Raji (cell line): ENCODE measurements around the gene PRKD3.

Experiments
- POLR2A ChIP-seq: IDR thresholded peaks from 2 replicates; pipeline ENCODE4 v1.6.1; 2011; ENCODE audit warnings: low read depth, low read length, control low read depth; ENCODE audit not compliant: insufficient read depth

Gene PRKD3

GRCh38 chr2:37350034-37350433 is 25.4 kb upstream of the PRKD3 start:
- TF ChIP-seq POLR2A, result no peak

GRCh38 chr2:37349231-37349860 is 24.7 kb upstream of the PRKD3 start:
- no peak for TF ChIP-seq POLR2A

- TF ChIP-seq POLR2A, result no peak
Observed at GRCh38 chr2:37348155-37348554, 23.5 kb upstream of the PRKD3 start.

- TF ChIP-seq POLR2A, result no peak
Observed at GRCh38 chr2:37344453-37345361, 20.1 kb upstream of the PRKD3 start, which contains the start of gene QPCT. Gene QPCT (plus strand): TSS chr2:37344630. CDS start chr2:37344732, 102 bp downstream.

- no peak for TF ChIP-seq POLR2A
Observed at GRCh38 chr2:37343537-37344434, 19.2 kb upstream of the PRKD3 start.

GRCh38 chr2:37342591-37343220 is 18.1 kb upstream of the PRKD3 start:
- TF ChIP-seq POLR2A, result no peak

- TF ChIP-seq POLR2A, result no peak
Observed at GRCh38 chr2:37340637-37341036, 16.0 kb upstream of the PRKD3 start.

- no peak for TF ChIP-seq POLR2A
Observed at GRCh38 chr2:37338933-37339332, 14.3 kb upstream of the PRKD3 start.

GRCh38 chr2:37337620-37338280 is 13.1 kb upstream of the PRKD3 start:
- no peak for TF ChIP-seq POLR2A

- TF ChIP-seq POLR2A, result no peak
Observed at GRCh38 chr2:37335604-37336003, 11.0 kb upstream of the PRKD3 start.

GRCh38 chr2:37333256-37333655 is 8.6 kb upstream of the PRKD3 start:
- TF ChIP-seq POLR2A, result no peak

GRCh38 chr2:37332560-37332959 is 7.9 kb upstream of the PRKD3 start:
- no peak for TF ChIP-seq POLR2A

GRCh38 chr2:37330681-37331080 is 6.0 kb upstream of the PRKD3 start:
- no peak for TF ChIP-seq POLR2A
